ENCODE data around the gene GMDS. TPM values are rescaled to one million over a fixed set of nuclear protein-coding genes. Genes with fewer than 3 reads are reported as not detected.

Gene GMDS
- total and polyA plus RNA-seq, 2 of the 8 experiments (the other 6 are each of a cell fraction or from before 2014, with no cell fraction given) = 16.8 to 50.0 TPM

GRCh38 chr6:1870251-1870650 is 375.2 kb downstream of the GMDS start (continued):
- no peak for TF ChIP-seq YY1 (IDR thresholded peaks at IDR 0.05; ENCODE audit: low read depth, low read length)
- TF ChIP-seq NANOG (IDR thresholded peaks at IDR 0.05; ENCODE audit: insufficient read depth, low read depth, low read length, poor library complexity, severe bottlenecking) = no peak
